GM12875 (cell line): ENCODE data around the gene KCNIP4.

Experiments
- H3K4me3 ChIP-seq: one replicate; pipeline ENCODE4 v1.5.1; 2011; ENCODE audit warnings: low read depth, low read length, control low read depth
- CTCF ChIP-seq: IDR thresholded peaks from 2 replicates; pipeline ENCODE4 v1.5.1; 2011; ENCODE audit warnings: low read depth, mild to moderate bottlenecking, control low read depth, inconsistent platforms, low read length, moderate library complexity, borderline replicate concordance; ENCODE audit not compliant: insufficient read depth

KCNIP4 gene

DNA sequence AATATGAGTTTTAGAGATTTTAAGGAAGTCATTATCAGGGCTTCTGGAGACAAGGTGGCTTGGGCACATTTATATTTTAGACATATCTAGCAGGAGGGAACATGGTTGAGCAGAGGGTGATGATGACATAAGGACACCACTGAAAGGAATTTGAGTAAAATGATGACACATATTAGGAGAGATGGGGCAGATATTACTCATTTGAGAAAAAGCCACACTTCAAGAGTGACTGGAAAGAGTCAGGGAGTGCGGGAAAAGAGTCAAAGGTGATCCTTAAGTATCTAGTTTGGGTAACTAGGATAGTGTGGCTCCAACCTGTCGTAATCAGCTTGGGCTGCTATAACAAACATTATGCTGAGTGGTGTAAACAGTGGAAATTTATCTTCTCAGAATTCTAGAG is 870.6 kb downstream of the KCNIP4 start:
- no peak overlapping the region for H3K4me3 ChIP-seq
- TF ChIP-seq CTCF, result no peak

GRCh38 chr4:21067351-21067750 is 881.2 kb downstream of the KCNIP4 start:
- TF ChIP-seq CTCF, result no peak

GRCh38 chr4:21061902-21062301 is 886.7 kb downstream of the KCNIP4 start:
- H3K4me3 ChIP-seq, result no peak overlapping the region
- no peak for TF ChIP-seq CTCF

More at GRCh38 chr4:21067351-21067750, 881.2 kb downstream of the KCNIP4 start:
- no peak overlapping the region for H3K4me3 ChIP-seq

DNA sequence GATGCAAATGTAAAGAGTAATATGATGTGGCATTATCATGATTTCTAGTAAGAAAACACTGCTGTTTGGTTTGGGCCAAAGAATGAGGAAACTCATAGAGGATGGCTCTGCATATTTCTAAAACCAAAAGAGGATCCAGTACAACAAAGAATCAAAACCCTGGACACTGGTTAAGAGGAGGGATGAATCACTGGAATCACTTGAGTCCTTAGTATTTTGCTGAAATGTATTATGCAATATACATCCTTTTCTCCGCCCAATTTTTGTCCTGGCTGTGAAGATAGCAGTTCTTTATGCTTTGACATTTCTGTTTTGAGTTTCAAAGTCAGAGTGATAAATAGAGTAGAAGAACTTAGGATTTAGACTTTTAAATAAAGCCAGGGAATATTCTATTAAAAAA is 902.4 kb downstream of the KCNIP4 start:
- no peak for TF ChIP-seq CTCF
- no peak overlapping the region for H3K4me3 ChIP-seq

- H3K4me3 ChIP-seq, result no peak overlapping the region
These were observed 903.5 kb downstream of the KCNIP4 start for GRCh38 chr4:21045119-21045518.

GRCh38 chr4:21041708-21042107 is 906.9 kb downstream of the KCNIP4 start:
- TF ChIP-seq CTCF, result no peak
- H3K4me3 ChIP-seq, result no peak overlapping the region

More at GRCh38 chr4:21045119-21045518, 903.5 kb downstream of the KCNIP4 start:
- no peak for TF ChIP-seq CTCF

DNA sequence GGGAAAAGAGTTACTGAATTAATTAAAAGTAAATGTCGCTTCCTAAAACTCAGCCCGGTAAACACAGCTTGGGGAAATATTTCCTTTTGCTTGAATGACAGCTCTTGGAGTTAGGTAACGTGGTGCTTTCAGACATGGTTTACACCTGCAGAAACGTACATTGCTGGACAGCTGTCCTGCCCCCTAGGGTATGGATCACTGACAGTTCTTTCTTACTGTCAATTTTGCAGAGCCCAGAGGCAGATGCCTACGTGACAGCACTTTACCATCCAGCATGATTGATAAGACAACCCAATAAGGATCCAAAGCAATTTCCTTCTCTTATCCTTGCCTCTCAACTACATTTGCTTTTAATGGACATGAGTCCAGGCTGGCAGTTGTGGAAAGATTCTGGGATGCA is 913.8 kb downstream of the KCNIP4 start:
- no peak overlapping the region for H3K4me3 ChIP-seq
- TF ChIP-seq CTCF, result no peak
